ENCODE results near the gene PACSIN2. TPM values are rescaled to one million over a fixed set of nuclear protein-coding genes. Genes with fewer than 3 reads are reported as not detected.
"Not testable (repeated sequence)": the region's sequence is repeated elsewhere in the genome, so short reads cannot be mapped to it uniquely, and the experiment has no call there.

PACSIN2 gene
- total RNA-seq, 1 experiment from 2014 or later: 60.1 TPM

DNA sequence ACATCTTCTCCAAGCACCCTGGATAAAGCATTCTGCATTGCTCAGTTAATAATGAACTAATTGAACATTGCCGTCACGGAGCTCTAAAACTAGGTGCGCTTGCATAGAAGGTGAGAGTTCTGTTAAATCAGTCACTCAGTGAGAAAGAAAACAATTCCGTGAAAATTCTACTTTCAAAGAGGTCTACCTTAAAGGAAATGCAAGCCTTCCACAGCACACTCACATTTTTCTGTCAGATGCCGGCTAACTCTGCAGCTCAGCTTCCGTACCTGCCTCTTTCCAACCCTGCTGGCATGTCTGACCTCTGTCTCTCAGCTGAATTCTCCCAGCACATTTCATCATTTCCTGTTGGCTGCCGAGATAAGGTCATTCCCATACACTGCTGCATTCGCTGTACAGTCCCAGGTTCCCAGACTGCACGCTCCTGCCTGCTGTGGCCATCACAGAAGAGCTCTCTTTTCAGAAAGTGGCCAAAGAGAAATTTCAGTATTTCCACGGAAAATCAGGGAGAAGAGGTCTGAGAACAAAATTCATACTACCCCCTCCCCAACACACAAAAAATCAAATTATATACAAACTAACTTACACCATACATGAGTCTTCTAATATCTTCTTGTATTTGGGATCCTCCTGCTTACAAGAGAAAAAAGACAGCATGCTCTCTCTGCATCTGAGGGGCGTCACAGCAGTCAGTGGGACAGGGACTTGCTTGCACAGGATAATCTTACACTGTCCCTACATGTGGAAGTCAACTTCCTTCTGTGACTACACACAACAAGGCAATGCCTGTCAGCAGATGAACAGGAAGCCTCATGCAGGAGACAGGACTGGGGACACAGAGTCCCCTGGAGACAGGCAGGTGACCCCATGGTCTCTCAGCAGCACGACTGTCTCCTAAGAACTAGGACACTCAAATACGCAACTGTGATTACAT is 55.1 kb downstream of the PACSIN2 start:
- no peak for DNase-seq
- no peaks in the 10 kb centered on the region for H3K27me3 ChIP-seq (ENCODE audit: control insufficient read depth, insufficient read depth, low read length)
- no peak overlapping the region for H3K4me3 ChIP-seq (ENCODE audit: insufficient read depth, low read depth, low read length)
- no peaks in the 10 kb centered on the region for H3K36me3 ChIP-seq (replicated peaks; ENCODE audit: control insufficient read depth, insufficient read depth, low read length)

DNA sequence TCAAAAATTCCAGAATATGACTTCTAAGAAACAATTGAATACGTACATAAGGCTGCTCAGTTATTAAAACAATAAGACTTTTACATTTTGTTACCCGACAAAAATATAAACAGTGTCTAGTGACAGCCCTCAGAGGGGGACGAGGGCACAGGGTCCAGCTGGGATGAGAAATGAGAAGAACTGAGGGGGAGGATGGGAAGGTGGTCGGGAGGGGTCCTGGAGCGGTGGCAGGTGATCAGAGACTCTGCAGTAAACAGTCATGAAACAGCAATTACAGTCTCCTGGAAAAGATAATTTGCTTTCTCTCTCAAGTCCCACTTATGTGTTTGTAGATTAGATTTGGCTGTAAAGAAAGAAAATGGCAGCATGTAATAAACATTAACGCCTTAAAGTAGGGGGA is 56.0 kb downstream of the PACSIN2 start:
- DNase-seq: no peak
- H3K4me3 ChIP-seq (ENCODE audit: insufficient read depth, low read depth, low read length): no peak overlapping the region
- H3K27me3 ChIP-seq (ENCODE audit: control insufficient read depth, insufficient read depth, low read length): no peaks in the 10 kb centered on the region
- H3K36me3 ChIP-seq (replicated peaks; ENCODE audit: control insufficient read depth, insufficient read depth, low read length): no peaks in the 10 kb centered on the region

DNA sequence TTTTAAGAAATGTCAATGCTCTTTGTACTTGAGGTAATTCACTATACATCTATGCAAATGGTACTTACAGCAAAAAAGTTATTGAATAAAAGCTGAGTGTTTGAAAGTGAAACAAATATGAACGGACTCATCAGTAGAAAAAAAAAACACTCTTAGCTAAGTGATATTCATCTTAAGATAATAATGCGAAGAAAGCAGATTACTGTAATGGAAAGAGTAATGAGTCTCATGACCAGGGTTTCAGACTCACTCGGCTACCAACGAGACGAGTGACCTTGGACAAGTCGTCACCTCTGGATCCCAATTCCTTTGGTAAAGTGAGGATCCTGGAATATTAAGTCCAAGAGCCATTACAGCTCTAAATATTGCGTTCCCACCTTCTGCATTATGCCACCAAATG is 57.0 kb downstream of the PACSIN2 start:
- DNase-seq: no peak
- no peak overlapping the region for H3K4me3 ChIP-seq (ENCODE audit: insufficient read depth, low read depth, low read length)
- H3K36me3 ChIP-seq (replicated peaks; ENCODE audit: control insufficient read depth, insufficient read depth, low read length): no peaks in the 10 kb centered on the region
- H3K27me3 ChIP-seq (ENCODE audit: control insufficient read depth, insufficient read depth, low read length): no peaks in the 10 kb centered on the region

DNA sequence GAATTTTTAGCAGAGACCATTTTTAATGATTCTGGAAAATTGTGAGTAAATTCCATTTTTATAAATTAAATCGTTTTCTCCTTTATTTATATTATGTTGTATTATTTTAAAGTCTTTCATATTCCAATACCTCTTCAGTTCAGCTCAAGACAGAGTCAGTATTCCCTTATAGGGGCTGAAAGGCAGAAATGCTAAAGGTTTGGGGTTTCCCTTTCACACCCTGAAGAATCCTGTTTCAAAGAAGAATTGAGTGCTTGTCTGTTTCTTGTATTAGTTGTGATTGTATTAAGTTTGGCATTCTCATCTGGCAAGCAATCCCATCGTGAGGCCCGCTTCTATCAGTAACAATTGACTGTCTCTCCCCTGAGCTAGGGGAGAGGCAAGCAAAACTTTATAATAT is 57.4 kb downstream of the PACSIN2 start:
- Histone ChIP-seq H3K36me3 (replicated peaks; ENCODE audit: control insufficient read depth, insufficient read depth, low read length) (no peaks in the 10 kb centered on the region), H3K4me3 (ENCODE audit: insufficient read depth, low read depth, low read length) (no peak overlapping the region), H3K27me3 (ENCODE audit: control insufficient read depth, insufficient read depth, low read length) (no peaks in the 10 kb centered on the region)
- DNase-seq: no peak

DNA sequence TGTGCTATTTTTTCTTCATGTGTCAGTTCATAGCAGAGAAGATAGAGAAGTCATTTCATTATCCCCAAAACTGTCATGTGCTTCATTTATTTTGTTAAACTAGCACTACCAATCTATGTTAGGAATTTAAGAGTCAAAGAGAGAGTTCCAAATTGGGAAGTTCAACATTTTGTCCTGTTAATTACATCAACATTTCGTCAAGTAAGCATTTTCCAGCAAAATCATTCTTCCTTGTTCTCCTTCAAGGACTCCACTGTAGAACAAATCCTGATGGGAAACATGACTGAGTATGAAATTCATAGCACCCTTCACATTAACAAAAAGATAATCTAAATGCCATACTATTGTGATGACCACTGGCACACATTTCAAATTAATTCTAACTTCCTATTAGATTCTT is 59.1 kb downstream of the PACSIN2 start:
- DNase-seq: no peak
- H3K4me3 ChIP-seq (ENCODE audit: insufficient read depth, low read depth, low read length): no peak overlapping the region
- no peaks in the 10 kb centered on the region for H3K27me3 ChIP-seq (ENCODE audit: control insufficient read depth, insufficient read depth, low read length)
- H3K36me3 ChIP-seq (replicated peaks; ENCODE audit: control insufficient read depth, insufficient read depth, low read length): no peaks in the 10 kb centered on the region

DNA sequence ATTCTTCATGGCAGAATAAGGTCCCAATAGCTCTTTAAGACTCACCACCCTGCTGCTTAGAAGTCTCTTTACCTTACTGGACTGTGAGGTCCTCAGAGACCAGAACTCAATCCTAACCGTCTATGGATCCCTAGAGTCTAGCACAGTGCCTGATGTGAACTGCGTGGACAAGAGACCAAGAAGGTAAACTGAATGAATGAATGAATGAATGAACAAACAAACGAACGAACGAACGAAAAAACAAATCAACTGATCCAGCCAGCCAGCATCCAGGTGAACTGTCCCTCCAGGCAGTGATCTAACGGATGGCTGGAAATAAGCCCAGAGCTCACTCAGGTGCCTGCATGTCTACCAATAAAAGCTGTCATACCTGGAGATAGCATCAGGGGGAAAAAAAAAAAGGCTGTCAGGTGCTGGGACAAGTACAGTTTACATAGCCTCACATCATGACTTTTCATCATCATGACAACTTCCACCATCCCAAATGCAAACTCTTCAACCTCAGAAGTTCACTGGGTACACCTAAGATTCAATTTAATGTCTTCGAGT is 59.8 kb downstream of the PACSIN2 start:
- no peaks in the 10 kb centered on the region for H3K27me3 ChIP-seq (ENCODE audit: control insufficient read depth, insufficient read depth, low read length)
- H3K36me3 ChIP-seq (replicated peaks; ENCODE audit: control insufficient read depth, insufficient read depth, low read length): no peaks in the 10 kb centered on the region
- DNase-seq: no peak
- no peak overlapping the region for H3K4me3 ChIP-seq (ENCODE audit: insufficient read depth, low read depth, low read length)

DNA sequence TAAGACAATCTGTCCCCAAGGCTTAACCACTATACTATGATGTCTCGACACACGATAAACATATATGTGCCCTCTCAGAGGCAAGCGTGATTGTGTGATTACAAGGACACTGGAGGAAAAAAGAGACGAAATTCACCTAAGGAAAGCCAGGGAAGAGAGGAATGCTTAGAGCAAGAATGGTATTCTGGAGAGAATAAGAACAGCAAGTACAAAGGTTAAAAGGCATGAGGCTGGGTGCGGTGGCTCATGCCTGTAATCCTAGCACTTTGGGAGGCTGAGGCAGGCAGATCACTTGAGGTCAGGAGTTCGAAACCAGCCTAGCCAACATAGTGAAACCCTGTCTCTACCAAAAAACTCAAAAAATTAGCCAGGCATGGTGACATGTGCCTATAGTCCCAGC is 61.2 kb downstream of the PACSIN2 start:
- DNase-seq; H3K4me3 ChIP-seq (ENCODE audit: insufficient read depth, low read depth, low read length); H3K36me3 ChIP-seq (replicated peaks; ENCODE audit: control insufficient read depth, insufficient read depth, low read length); H3K27me3 ChIP-seq (ENCODE audit: control insufficient read depth, insufficient read depth, low read length): not testable (repeated sequence)

DNA sequence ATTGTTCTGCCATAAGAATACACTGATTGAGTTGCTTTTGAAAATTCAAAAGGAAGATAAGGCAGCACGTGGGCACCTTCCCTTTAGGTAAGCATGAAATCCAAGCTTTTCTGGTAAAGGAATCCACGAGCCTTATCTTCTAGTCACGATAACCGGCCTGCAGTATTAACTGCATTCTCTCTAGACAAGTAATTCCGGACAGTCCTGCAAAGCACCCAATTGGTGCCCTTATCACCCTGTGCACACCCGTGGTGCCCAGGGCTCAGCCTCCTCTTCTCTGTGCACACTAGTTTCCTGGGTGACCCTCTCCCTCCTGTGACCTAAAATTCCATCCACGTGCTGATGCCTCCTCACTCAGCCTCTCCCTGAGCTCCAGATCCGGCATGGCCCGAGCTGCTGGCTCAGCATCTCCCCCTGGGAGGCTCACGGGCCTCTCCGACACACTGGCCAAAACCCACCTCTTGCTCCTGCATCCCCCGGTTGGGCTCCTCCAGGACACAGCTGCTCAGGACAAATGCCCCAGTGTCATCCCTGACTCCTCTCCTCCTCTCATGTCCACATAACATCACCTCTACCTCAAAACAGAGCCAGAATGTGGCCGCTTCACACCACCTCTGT is 63.7 kb downstream of the PACSIN2 start:
- DNase-seq: no peak
- Histone ChIP-seq H3K27me3 (ENCODE audit: control insufficient read depth, insufficient read depth, low read length) (no peaks in the 10 kb centered on the region), H3K4me3 (ENCODE audit: insufficient read depth, low read depth, low read length) (no peak overlapping the region), H3K36me3 (replicated peaks; ENCODE audit: control insufficient read depth, insufficient read depth, low read length) (no peaks in the 10 kb centered on the region; the same call in 1 of the 2 replicates)

DNA sequence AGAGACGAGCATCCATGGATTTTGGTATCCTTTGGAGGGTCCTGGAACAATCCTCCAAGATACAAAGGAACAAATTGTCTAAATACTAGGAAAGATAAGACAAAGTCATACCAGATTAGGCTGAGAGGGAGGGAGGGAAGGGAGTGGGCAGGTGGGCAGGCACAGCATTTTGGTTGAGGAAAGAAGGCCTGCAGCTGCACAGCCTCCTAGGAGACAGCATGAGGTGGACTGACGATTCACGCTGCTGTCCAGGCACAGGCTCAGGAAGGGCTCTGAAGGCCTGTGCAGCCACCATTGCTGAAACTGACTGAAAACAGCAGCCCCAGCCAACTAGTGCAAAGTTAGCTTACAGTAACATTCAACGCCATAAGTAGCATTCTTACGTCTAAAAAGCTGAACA is 64.7 kb downstream of the PACSIN2 start:
- no peak for DNase-seq
- Histone ChIP-seq H3K36me3 (replicated peaks; ENCODE audit: control insufficient read depth, insufficient read depth, low read length) (no peaks in the 10 kb centered on the region; the same call in 1 of the 2 replicates), H3K4me3 (ENCODE audit: insufficient read depth, low read depth, low read length) (no peak overlapping the region), H3K27me3 (ENCODE audit: control insufficient read depth, insufficient read depth, low read length) (no peaks in the 10 kb centered on the region)

DNA sequence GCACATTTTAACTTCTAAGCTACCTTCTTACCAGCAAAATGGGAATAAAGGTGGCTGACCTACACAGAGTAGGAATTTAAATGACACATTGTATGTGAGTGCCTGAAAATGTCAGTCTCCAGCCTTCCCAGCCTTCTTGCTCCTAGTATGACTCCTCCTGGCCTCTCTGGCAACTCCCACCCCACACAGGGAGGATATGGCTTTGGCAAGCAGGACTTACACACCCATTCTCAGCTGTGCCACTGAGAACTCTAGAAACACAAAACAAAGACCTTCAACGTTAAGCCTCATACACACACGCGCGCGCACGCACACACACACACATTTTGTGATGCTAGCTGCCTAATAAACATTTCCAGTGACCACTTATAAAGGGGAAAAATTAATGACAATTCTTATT is 65.8 kb downstream of the PACSIN2 start:
- H3K27me3 ChIP-seq (ENCODE audit: control insufficient read depth, insufficient read depth, low read length): no peaks in the 10 kb centered on the region
- H3K4me3 ChIP-seq (ENCODE audit: insufficient read depth, low read depth, low read length): no peak overlapping the region
- H3K36me3 ChIP-seq (replicated peaks; ENCODE audit: control insufficient read depth, insufficient read depth, low read length): no peaks in the 10 kb centered on the region; the same call in 1 of the 2 replicates
- DNase-seq: no peak

DNA sequence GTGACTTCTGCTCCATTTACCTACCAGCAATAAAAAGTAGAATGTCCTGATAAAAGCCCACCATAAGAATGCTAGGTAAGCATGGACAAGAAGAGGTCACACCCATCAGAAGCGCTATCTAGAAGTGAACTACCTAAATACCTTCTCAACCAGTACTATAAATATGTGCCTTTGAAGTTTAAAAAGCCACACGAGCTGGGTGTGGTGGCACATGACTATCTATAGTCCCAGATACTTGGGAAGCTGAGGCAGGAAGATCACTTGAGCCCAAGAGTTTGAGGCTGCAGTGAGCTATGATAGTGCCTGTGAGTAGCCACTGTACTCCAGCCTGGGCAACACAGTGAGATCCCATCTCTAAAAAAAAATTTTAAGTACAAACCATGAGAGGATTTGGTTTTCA is 66.7 kb downstream of the PACSIN2 start:
- Histone ChIP-seq H3K27me3 (ENCODE audit: control insufficient read depth, insufficient read depth, low read length) (no peaks in the 10 kb centered on the region), H3K4me3 (ENCODE audit: insufficient read depth, low read depth, low read length) (no peak overlapping the region), H3K36me3 (replicated peaks; ENCODE audit: control insufficient read depth, insufficient read depth, low read length) (no peaks in the 10 kb centered on the region; the same call in 1 of the 2 replicates)
- no peak for DNase-seq

DNA sequence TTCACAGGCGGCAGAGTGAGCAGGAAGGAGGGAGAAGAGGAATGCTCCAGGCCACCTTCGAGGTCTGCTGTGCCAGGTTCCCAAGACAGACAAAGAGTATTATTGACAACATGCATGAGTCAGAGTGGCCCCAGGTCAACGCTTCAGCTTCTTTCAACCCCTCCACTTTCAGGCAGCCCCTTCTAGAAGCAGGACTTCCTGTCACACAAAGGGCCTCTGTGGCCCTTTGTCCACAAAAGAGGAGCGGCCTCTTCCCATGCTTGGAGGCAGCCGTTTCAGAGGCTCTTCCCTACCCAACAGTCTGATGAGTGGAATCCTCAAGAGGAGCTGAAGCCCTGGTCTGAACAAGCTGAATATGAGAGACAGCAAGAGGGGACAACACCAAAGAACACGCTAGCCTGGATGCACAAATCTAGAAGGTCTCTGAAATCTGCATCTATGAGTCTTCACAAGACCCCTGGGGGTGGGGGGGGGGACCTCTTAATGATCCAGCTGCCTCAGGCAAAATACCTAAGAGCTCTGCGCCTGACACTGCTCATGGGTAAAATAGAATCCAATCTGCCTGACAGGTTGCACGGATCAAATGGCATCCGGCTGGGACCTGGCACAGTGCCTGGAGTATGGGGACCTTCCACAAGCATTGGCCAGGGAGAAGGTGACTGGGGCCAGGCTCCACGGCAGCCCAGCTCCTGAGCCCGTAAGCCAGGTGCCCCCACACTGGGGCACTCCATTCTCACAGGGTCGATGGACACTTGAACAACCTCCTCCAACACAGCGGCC is 67.5 kb downstream of the PACSIN2 start:
- no peaks in the 10 kb centered on the region for H3K27me3 ChIP-seq (ENCODE audit: control insufficient read depth, insufficient read depth, low read length)
- DNase-seq: no peak
- H3K4me3 ChIP-seq (ENCODE audit: insufficient read depth, low read depth, low read length): no peak overlapping the region
- no peaks in the 10 kb centered on the region; the same call in 1 of the 2 replicates for H3K36me3 ChIP-seq (replicated peaks; ENCODE audit: control insufficient read depth, insufficient read depth, low read length)

DNA sequence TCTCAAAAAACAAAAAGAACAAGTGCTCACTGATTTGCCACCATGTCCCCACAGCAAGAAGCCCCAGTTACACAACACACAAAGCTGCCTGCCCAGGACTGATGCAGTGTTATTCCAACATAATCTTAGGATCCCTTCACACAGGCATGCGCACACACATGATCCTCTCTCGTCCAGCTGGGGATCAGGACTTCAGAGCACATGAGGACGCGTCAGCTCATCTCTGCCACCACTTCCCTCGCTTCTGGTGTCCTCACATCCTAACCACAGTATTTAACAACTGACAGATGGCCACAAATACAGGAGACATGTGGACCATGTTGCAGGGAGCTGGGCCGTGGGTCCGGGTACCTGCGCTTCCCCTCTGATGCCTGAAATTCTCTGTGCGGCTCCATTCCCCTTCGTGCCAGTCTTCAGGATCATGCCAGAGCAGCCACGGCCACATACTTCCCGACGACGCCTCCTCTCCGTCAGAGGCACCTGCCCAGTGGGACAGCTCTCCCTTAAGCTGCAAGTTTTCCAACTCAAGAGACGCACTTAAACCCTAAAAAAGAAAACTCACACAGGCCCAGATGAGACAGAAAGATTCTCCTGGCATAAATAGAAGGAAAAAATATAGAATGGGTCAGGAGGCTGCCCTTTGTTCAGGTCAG is 68.3 kb downstream of the PACSIN2 start:
- H3K36me3 ChIP-seq (replicated peaks; ENCODE audit: control insufficient read depth, insufficient read depth, low read length): no peaks in the 10 kb centered on the region; the same call in 1 of the 2 replicates
- no peaks in the 10 kb centered on the region for H3K27me3 ChIP-seq (ENCODE audit: control insufficient read depth, insufficient read depth, low read length)
- no peak for DNase-seq
- H3K4me3 ChIP-seq (ENCODE audit: insufficient read depth, low read depth, low read length): no peak overlapping the region

DNA sequence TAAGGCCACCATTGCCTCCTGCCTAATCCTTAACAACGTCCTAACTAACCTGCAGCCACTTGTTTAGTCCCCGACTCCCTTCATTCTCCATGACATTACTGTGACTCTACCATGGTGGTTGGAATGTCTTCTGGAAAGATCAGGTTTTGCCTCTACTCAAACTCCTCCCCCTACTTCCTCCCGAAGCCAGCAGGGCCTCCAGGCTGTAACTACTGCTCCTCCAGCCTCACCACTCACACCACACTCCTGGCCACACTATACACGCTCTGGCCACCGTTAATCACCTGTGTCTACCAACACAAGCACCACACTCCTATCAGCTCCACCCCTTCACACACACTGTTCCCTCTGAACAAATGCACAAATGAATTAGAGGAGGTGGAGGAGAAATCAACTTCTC is 69.2 kb downstream of the PACSIN2 start:
- Histone ChIP-seq H3K36me3 (replicated peaks; ENCODE audit: control insufficient read depth, insufficient read depth, low read length) (no peaks in the 10 kb centered on the region; the same call in 1 of the 2 replicates), H3K27me3 (ENCODE audit: control insufficient read depth, insufficient read depth, low read length) (no peaks in the 10 kb centered on the region), H3K4me3 (ENCODE audit: insufficient read depth, low read depth, low read length) (no peak overlapping the region)
- DNase-seq: peak; percentile 64

Measured in H7 (cell line).